Measurements from ENCODE around the gene DYSF. TPM values are rescaled to one million over a fixed set of nuclear protein-coding genes. Genes with fewer than 3 reads are reported as not detected.

The DYSF gene
- total RNA-seq, 2 experiments from 2014 or later: not detected

DNA sequence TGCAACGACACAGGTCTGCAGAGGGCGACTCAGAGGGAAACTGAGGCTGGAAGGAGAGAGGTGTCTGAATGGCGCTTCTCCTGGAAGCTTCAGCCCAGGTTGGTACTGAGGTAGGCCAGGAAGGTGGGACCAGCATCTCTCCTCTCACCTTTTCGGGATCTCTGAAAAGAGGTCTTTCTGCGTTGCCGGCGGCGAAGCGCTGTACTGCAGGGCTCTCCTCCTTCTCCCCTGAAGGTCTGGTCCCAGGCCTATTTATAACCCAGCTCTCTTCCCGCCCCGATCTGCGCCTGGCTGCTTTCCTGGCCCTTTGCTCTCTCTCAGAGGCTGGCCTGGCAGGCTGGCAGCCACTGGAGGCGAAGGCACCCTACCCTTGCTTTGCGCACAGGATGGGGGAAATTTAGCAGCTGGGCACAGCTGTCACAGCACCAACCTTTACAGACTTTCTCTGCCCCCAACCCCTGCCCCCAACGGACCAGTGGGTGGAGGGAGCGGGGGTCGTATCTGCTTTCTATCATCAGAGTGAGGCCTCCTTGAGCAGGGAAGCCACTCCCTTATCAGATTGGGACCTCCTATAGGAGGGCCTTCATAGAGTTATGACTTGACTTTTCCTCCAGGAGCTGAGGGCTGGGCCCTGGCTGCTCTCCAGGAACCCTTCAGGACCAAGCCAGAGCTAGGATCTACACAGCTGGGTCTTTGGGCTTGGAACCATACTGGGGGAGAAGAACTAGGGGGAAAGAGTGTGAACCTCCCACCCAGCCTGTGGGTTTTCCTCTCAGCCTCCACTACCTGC, 1.1 kb downstream of the DYSF start:
- Histone ChIP-seq H3K4me3 (ENCODE audit: low read depth, low read length, poor library complexity, severe bottlenecking) (no peak overlapping the region), H3K79me2 (ENCODE audit: insufficient read depth, low read depth, low read length) (no peaks in the 10 kb centered on the region), H2AFZ (ENCODE audit: low read length) (no peak overlapping the region), H3K9me2 (ENCODE audit: insufficient read depth, low read length) (no peaks in the 10 kb centered on the region), H3K36me3 (ENCODE audit: insufficient read depth, low read length) (no peaks in the 10 kb centered on the region), H3K9me3 (ENCODE audit: low read length) (no peaks in the 10 kb centered on the region), H3K4me1 (ENCODE audit: insufficient read depth, low read length, poor library complexity, severe bottlenecking) (peaks cover 10% of the 10 kb centered on the region), H3K4me2 (ENCODE audit: low read length) (no peak overlapping the region), H4K20me1 (ENCODE audit: insufficient read depth, low read length) (no peaks in the 10 kb centered on the region), H3K27ac (ENCODE audit: low read depth, low read length, poor library complexity, severe bottlenecking) (no peak overlapping the region)
- ChIA-PET POLR2A (interaction anchor here (0.6 kb wide), 1 partner anchor 163 kb away, joined by 3 read pairs; no protein-coding TSS in a partner anchor), CTCF (ENCODE audit: unreplicated experiment) (no interaction called here)
- DNase-seq (ENCODE audit: low spot score): no peak
- no TSS peak for BruUV-seq (replicated peaks)
- intact Hi-C loops (cut with micrococcal nuclease; ENCODE audit: unreplicated experiment): no loop called here
- TF ChIP-seq, protein P1, sequence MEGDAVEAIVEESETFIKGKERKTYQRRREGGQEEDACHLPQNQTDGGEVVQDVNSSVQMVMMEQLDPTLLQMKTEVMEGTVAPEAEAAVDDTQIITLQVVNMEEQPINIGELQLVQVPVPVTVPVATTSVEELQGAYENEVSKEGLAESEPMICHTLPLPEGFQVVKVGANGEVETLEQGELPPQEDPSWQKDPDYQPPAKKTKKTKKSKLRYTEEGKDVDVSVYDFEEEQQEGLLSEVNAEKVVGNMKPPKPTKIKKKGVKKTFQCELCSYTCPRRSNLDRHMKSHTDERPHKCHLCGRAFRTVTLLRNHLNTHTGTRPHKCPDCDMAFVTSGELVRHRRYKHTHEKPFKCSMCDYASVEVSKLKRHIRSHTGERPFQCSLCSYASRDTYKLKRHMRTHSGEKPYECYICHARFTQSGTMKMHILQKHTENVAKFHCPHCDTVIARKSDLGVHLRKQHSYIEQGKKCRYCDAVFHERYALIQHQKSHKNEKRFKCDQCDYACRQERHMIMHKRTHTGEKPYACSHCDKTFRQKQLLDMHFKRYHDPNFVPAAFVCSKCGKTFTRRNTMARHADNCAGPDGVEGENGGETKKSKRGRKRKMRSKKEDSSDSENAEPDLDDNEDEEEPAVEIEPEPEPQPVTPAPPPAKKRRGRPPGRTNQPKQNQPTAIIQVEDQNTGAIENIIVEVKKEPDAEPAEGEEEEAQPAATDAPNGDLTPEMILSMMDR (conservative IDR thresholded peaks at IDR 0.05; ENCODE audit: low read length): no peak
- TF ChIP-seq EZH2phosphoT487 (IDR thresholded peaks at IDR 0.05; ENCODE audit: borderline replicate concordance, low read depth, low read length): no peak

DNA sequence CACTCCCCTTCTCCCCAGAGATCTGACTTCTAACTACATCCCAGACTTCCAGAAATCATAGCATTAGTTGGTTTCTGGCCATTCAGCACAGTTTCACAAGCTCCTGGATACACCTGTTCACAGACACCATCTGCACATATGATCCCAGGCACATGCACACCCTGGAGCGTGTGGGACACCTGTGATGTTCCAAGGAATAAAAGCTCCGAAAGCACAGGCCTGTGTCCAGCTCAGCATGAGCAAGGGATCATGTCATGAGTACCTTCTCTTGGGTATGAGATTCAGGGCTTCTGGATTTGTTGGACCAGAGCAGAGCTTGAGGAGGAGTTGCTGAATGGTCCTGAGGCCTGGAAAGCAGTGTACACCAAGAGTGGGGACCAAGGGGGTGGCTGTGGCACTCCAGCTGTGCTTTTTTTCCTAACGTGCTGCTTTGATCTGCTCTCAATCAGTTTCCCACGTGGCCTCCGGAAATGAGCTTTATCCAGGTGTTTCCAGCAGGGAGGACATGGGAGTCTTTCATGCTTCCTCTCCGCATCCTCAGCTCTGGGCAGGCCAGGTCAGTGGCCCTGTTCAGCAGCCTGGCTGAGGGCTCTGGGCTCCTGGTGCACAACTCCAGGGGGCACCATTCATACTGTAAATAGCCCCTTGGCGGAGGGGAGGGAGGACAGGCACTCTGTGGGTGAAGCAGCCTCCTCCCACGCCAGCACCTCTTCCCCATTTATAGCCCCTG, 1.8 kb downstream of the DYSF start:
- DNase-seq (ENCODE audit: low spot score): no peak
- Histone ChIP-seq H3K4me1 (ENCODE audit: insufficient read depth, low read length, poor library complexity, severe bottlenecking) (peaks cover 10% of the 10 kb centered on the region), H4K20me1 (ENCODE audit: insufficient read depth, low read length) (no peaks in the 10 kb centered on the region), H3K9me3 (ENCODE audit: low read length) (no peaks in the 10 kb centered on the region), H3K4me2 (ENCODE audit: low read length) (no peak overlapping the region), H3K4me3 (ENCODE audit: low read depth, low read length, poor library complexity, severe bottlenecking) (no peak overlapping the region), H3K36me3 (ENCODE audit: insufficient read depth, low read length) (no peaks in the 10 kb centered on the region), H3K9me2 (ENCODE audit: insufficient read depth, low read length) (no peaks in the 10 kb centered on the region), H3K79me2 (ENCODE audit: insufficient read depth, low read depth, low read length) (no peaks in the 10 kb centered on the region), H3K27ac (ENCODE audit: low read depth, low read length, poor library complexity, severe bottlenecking) (no peak overlapping the region), H2AFZ (ENCODE audit: low read length) (peak overlapping the region; percentile 59)
- intact Hi-C loops (cut with micrococcal nuclease; ENCODE audit: unreplicated experiment): no loop called here
- no peak for TF ChIP-seq EZH2phosphoT487 (IDR thresholded peaks at IDR 0.05; ENCODE audit: borderline replicate concordance, low read depth, low read length)
- TF ChIP-seq, protein P1 (conservative IDR thresholded peaks at IDR 0.05; ENCODE audit: low read length): no peak
- ChIA-PET CTCF (ENCODE audit: unreplicated experiment) (no interaction called here), POLR2A (interaction anchor here (0.6 kb wide), 1 partner anchor 803 kb away, joined by 3 read pairs; no protein-coding TSS in a partner anchor)
- BruUV-seq (replicated peaks): no TSS peak
